ENCODE results near the gene GRIK1. TPM values are rescaled to one million over a fixed set of nuclear protein-coding genes. Genes with fewer than 3 reads are reported as not detected.
A peak's percentile ranks its signal among the peaks of the same experiment; 100 is the strongest.

GRIK1 gene
- total RNA-seq, 1 experiment from 2014 or later = not detected

DNA sequence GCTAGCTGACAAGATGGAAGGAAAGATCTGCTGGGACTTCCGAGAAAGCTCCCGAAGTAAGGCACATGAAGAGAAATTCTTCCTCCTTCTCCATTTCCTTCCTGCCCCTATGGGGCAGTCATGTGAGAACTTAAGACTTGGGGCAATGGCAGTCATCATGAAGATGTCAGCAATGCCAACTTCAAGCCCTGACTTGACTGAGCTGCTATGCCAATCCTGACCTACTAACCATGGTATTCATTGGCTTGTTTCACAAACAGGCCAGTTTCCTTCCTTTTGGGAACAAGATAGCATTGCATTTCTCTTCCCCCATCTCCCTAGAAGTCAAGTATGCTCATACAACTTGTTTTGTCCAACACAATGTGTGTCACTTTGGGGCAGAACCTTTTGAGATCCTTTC is 25.5 kb downstream of the GRIK1 start:
- no peak for DNase-seq (ENCODE audit: low spot score)

DNA sequence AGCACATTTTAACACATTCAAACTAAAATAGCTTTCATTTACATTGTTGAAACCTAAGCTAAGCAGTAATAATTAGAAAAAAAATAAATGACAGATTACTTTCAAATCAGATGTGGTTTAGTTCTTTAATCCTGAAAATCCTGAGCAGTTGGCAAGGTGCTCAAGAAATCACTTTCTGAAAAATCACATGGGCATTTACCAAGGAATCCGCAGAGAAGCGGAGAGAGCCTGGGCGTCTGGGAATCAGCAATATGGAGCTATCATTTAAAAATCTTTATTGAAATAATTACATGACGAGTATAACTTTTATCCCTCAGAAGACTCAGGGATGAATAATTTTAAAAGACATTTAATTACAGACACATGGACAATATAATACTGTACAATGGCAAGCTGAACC is 30.2 kb downstream of the GRIK1 start:
- no peak for DNase-seq (ENCODE audit: low spot score)

DNA sequence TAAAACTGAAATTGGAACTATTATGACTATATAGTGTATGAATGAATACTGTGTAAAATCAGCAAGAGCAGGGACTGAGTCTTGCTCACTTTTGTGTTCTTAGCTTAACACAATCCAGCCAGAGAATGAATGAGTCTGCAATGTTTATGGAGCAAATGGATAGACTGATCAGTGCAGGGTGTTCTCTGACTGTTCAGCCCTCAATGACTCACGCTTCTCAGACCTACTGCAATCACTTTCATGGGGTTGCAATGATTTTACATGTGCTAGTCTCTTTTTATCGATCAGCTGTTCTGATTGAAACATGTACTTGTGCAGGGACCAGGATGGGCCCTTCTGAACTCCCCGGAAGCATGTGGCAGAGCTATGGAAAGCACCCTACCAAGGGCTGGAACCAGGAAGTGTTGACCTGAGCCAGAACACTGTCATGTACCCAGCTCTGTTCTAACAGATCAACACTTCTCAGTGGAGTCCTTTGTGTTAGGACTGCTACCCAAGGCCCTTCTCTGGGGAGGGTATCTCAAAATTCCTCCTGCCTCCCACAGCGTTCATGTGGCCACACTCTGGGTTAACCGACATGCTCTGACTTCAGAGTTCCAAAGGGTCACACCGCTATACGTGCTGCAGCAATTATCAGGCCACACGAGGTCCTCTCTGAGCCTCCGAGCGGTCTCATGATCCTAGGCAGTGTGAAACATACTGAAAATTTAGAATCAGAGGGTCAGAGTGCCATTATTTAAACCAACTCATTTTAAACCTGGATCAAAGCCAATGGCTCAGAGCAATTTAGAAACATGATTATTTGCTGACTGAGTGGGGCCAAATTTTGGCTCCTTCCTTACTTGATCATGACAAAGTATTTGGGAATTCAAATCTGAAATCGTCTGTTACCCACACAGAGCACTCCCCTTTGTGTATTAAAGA is 35.2 kb downstream of the GRIK1 start:
- no peak for DNase-seq (ENCODE audit: low spot score)

DNA sequence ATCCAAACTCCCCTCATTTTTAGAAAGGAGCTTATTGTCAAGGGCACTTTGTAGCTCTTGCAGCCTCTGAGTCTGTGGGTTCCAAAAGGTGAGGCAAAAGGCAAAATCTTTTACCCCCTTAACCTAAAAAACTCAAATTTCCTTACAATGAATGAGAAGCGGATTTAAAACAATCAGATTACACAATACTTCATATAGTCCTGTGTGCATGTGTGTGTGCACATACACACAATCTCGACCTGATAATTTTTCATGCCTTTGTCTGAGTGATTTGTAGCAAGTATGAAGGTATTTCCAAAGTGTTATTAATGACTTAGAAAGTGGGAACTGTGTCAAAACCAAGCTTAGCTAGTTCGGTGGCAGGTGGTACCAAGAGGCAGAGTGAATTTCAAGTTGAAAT is 42.9 kb downstream of the GRIK1 start:
- no peak for DNase-seq (ENCODE audit: low spot score)

DNA sequence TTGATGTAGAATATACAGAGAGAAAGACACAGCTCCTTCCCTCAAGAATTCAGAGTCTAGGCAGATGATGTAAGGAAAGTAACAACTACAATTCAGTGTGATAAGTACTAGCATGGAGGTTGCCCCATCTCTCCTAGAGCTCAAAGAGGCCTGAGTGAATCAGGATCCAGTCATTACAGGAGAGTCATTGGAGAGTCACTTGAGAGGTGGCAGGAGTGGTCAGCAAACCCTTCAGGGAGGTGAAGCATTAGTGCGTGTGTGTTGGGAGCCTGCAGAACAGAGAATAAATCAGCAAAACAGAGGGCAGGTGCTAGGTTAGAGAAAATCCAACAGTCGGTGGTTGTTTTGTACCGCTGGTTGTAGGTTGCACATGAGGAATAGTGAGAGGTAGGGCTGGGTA is 46.1 kb downstream of the GRIK1 start:
- DNase-seq (ENCODE audit: low spot score) = no peak

DNA sequence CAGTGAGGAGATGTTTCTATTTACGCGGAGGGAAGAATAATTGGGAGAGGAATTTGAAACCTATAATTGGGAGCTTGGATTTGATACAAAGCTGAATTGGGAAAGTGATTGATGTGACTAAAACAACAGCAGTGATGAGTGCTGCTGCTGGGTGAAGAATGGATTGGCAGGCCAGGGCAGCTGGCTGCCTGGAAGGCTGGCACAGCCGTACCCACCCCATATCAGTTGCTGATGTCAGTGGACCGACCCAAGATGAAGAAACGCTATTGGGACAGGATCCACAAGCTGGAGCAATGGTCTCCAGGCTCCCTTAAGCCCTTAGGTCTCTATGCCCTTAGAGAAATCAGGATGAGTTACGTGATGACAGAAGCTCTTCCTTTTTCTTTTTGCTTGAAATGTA is 47.4 kb downstream of the GRIK1 start:
- DNase-seq (ENCODE audit: low spot score) = no peak

DNA sequence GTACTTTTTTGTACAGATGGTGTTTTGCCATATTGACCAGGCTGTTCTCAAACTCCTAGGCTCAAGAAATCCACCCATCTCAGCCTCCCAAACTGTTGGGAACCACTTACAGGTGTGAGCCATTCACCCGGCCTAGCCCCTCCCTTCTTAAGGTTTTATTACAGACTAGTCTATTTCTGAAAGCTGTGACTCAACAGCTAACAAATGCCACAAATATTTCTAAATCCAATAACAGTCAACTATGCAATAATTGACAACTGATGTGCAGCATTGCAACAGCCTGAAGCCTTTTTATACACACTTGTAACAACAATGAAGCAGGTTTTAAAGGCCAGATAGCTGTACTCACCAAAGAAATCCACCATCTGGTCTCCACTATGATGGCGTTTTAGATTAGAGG is 51.4 kb downstream of the GRIK1 start:
- DNase-seq (ENCODE audit: low spot score) = no peak

DNA sequence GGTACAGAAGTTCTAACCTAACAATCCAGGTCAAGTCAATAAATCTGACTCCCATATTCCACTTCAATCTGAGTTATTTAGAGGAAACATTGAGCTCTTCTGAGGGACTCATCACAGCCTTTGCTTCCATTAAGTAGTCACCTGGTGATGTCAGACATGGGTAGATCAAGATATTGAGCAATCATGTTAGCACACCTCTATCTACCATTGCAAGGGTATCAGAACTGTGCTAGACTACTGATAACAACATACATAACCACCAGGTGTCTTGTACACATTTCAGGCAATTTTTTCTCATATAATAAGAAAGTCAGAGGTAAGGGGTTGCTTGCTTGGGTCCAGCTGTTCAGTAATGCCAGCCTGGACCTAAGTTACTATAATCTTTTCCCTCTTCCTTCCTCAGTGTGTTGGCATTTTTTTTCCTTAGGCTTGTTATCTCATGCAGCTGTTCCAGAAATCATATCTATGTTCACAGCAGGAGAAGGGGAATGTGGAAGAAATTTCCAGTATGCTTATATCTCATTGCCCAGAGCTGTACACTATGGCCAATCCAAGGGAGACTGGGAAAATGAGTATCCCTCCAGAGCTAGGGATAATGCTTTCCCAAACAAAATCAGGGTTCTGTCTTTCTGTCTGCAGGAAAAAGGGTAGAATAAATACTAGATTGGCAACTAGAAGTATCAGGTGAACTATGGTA is 52.3 kb downstream of the GRIK1 start:
- DNase-seq (ENCODE audit: low spot score) = no peak

DNA sequence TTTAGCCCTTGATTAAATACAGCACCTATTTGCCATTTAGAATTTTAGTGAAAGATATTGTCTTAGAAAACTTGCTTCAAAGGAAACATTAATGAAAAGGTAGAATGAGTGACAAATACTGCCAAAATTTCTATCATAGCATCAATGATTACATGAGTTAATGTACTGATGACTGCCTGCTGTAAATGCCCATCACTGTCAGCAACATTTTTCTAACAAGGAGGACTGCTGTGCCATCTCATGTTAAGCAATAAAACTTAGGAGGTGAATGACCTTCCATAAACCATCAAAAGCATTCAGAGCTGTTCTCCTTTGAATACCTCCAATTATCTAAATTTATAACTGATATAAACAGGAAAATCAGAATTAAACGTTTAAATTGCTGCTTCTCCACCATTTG is 54.3 kb downstream of the GRIK1 start:
- no peak for DNase-seq (ENCODE audit: low spot score)

DNA sequence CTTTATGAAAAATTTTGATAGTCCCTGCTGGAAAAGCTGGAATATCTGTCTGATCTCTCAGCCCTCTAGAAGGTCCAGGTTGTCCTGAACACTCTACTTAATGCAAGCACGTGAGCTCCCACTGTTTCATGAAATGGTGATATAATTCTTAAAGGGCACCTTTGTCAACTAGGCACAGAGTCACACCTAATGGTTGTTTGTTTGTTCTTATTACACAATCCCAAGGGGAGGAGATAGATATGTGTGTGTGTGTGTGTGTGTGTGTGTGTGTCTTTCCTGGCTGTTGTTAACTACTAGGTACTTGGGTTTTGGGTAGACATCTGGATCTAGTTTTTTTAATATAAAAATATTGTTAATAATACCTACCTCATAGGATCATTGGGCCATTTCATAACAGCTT is 63.9 kb downstream of the GRIK1 start:
- no peak for DNase-seq (ENCODE audit: low spot score)

DNA sequence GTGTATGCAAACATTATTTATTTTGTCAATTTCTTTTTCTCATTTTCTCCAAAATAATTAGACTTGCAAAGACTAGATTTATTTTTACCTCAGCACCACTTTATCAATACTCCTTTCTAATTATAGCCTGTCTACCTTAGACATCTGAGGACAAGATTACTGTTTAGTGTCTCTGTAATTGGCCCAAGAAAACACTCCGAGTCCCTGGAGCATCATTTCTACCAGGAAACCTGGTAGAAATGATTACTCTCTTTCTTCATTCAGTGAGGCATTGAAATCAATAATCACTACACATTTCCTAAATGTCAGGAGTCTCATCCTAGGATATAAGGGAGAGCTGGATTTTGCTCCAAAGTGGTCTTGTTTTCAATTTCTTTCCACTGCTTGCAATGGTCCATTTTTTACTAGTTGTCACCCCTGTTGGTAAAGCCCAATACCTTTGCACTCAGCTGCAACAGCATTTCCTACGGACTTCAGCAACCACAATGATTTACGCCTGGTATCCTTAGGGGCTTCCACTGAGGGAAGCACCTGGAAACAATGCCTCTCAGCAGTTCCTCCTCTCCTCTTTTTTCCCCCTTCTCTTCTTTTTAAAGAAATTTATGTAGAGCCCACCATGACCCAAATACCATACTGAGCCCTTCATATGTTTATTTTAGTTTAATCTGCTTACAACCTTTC is 64.6 kb downstream of the GRIK1 start:
- no peak for DNase-seq (ENCODE audit: low spot score)

DNA sequence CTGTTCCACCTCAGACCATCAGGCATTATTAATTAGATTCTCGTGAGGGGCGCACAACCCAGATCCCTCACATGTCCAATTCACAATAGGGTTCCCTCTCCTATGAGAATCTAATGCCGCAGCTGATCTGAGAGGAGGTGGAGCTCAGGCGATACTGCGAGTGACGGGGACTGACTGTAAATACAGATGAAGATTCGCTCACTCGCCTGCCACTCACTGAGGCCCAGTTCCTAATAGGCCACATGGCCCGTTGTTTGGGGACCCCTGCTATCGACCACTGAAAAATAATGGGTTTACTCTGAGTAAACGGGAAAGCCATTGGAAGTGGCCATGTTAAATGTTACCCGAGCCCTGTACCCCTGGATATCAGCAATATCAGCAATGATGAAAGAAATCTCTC is 65.9 kb downstream of the GRIK1 start:
- DNase-seq (ENCODE audit: low spot score) = no peak

DNA sequence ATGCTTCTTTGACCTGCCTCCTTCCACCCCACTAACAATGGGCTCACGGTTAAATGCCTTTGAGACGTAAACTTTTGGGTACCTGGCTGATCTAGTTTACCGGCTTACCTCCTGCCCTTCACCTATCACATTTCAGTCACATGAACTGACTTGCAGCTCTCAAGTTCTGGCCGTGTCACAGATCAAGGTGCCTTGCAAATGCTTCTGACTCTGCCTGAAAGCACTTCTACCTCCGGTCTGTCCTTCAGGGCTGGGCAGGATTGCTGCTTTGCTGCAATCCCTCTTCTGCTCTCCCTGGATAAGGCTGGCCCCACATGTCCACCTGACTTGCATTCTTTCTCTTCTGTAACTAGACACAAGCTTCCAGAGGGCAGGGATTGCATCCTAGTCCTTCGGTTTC is 69.0 kb downstream of the GRIK1 start:
- no peak for DNase-seq (ENCODE audit: low spot score)

DNA sequence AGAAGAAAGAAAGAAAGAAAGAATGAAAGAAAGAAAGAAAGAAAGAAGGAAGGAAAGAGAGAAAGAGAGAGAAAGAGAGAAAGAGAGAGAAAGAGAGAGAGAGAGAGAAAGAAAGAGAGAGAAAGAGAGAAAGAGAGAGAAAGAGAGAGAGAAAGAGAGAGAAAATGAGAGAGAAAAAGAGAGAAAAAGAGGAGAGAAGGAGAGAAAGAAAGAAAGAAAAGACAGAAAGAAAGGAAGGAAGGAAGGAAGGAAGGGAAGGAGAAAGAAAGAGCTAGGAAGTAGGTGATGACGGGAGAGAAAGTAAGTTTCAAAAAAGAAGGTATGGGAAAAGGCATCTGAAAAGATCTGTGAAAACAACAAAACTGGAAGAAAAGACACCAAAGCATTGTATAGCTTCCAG is 72.0 kb downstream of the GRIK1 start:
- DNase-seq (ENCODE audit: low spot score) = no peak

DNA sequence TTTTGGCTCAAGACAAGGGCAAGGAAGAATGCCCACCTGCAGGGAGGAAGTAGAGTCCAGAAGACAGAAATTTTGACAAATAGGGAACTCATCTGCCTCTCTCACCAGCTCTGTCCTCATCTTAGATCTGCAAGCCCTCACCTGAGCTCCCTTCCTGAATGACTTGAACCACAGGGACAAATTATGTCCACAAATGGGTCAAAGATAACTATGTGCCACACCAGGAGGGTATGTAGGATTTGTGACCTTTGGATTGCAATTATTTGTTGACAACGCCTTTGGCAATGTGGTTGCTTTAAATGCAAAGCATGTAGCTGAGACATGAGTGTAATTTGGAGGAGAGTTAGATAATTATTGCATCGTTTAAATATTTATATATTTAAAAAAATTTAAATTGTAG is 79.5 kb downstream of the GRIK1 start:
- DNase-seq (ENCODE audit: low spot score) = no peak

DNA sequence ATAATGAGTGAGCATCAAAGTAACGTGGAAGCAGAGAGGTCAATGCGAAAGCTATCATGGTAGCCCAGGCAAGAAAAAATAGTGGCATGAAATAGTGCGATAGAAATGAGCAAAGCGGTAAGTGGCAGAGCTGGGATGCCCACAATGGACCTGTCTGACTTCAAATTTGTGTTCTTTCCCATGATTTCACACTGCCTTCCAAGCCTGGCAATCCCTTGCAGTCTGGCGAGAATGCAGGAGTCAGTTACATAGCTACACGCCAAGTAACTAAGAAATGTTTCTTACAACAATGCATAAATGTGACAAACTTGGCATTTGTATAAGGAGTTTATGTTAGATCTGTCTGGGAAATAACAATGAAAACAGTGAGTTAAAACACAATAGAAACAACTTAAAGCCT is 82.6 kb downstream of the GRIK1 start:
- no peak for DNase-seq (ENCODE audit: low spot score)

DNA sequence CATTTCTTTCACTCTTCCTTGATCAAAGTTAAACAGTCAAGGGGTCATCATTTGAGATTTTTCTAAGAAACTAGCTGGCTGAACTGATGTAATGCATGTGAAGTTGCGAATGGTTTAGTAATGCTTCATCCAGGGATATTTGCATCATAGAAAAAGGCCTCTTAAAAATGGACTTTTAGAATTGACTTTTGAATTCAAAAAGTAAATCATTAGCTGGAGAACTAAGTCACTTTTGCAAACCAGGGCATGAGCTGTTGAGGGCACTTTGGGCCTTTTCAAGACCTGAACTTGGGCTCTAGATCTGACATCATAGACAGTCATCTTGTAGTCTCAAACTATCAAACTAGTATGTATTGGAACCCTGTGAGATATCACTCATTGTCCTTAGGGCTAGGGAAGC is 85.0 kb downstream of the GRIK1 start:
- no peak for DNase-seq (ENCODE audit: low spot score)

DNA sequence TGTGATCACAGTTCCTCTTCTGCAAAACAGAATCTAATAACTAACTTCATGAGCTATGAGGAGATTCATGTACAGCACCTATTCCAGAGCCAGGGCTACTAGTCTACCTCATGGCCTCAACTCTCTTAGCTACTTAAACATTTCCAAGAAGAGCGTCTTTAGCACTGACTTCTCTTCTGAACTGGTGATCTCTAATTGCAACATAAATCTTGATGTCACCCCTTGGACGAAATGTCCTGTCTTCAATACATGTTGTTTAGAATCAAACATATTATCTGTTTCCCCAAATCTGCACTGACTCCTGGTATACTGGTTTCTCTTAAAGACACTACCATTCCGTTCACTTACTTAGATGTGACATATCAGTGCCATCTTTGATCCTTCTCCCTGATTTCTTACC is 88.2 kb downstream of the GRIK1 start:
- DNase-seq (ENCODE audit: low spot score) = no peak

DNA sequence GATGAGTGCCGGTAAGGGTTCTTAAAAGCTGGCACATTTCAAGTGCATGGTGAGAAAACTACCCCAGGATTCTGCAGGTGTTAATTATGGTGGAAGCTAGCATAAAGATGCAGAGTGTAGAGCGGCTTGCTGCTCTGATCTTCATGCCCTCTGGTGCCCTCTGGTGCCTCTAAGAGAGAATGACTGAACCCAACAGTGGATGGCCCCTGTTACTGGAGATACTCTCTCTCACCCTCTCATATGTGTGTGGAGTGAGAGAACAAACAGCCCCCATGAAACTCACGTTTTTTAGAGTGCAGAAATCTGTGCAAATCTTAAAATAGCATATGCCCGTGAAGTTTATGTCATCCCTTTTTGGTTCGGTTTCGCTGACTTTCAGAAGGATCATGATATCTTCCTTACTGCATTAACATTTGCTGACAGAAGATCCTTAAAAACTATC is 90.0 kb downstream of the GRIK1 start:
- peak; percentile 66 for DNase-seq (ENCODE audit: low spot score)

DNA sequence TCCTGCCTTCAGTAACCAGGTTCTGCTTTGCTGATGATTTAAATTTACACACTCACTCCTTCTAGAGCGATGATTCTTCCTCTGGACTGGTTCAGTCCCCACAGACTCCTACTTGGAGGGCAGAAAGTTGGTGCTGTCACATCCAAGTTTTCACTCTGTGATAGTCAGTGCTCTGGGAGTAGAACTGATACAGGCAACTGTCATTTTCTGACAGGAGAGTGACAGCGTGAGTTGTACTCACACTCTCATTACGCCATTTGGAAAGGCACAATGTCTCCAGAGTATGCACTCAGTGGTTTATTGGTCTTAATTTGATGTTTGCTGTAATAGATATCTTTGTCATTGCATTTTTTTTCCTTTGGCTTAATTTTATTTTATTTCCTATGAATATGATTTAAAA is 96.0 kb downstream of the GRIK1 start:
- DNase-seq (ENCODE audit: low spot score) = no peak

DNA sequence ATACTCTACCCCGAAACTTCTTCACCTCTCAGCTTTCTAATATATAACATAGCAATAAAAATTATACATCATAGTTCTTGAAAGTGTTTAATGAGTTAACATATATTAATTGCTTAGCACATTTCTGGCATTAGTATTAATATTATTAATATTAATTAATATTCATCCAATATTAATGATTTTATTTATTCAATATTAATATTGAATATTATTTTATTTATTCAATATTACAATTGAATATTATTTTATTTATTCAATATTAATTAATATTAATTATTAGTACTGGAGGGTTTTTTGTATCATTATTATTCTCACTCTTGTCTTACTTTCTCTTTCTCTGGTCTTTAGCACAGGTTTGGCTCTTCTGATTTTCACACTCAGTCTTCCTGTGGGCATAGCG is 105.2 kb downstream of the GRIK1 start:
- DNase-seq (ENCODE audit: low spot score) = no peak

DNA sequence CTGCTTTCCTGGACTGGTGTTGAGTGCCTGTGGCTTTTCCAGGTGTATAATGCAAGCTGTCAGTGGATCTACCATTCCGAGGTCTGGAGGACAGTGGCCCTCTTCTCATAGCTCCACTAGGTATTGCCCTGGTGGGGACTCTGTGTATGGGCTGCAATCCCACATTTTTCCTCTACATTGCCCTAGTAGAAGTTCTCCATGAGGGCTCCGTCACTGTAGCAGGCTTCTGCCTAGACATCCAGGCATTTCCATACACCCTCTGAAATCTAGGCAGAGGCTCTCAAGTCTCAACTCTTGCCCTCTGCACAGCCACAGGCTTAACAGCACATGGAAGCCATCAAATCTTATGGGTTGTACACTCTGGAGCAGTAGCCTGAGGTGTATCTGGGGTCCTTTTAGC is 107.6 kb downstream of the GRIK1 start:
- no peak for DNase-seq (ENCODE audit: low spot score)
